ENCODE measurements around the gene RIIAD1. TPM values are rescaled to one million over a fixed set of nuclear protein-coding genes. Genes with fewer than 3 reads are reported as not detected.
"Not testable (repeated sequence)": the region's sequence is repeated elsewhere in the genome, so short reads cannot be mapped to it uniquely, and the experiment has no call there.

RIIAD1 gene
- total RNA-seq, 1 donor from 2014 or later: 1.2 TPM

GRCh38 chr1:151729157-151729965 lies 8.0 kb downstream of the RIIAD1 start:
- Mint-ChIP-seq H3K27me3 (peaks cover 21% of the 10 kb centered on the region), H3K4me3 (ENCODE audit: low read depth) (no peak overlapping the region), H3K9me3 (ENCODE audit: low read depth) (no peaks in the 10 kb centered on the region), H3K36me3 (ENCODE audit: insufficient read depth) (no peaks in the 10 kb centered on the region), H3K27ac (no peak overlapping the region), H3K4me1 (ENCODE audit: low read depth) (peaks cover 26% of the 10 kb centered on the region)
- no peak for DNase-seq (ENCODE audit: low spot score, unreplicated experiment)
- no peak for TF ChIP-seq CTCF (IDR thresholded peaks at IDR 0.05; ENCODE audit: unreplicated experiment)

- Mint-ChIP-seq H3K27ac (no peak overlapping the region), H3K36me3 (ENCODE audit: insufficient read depth) (no peaks in the 10 kb centered on the region), H3K4me3 (ENCODE audit: low read depth) (no peak overlapping the region), H3K27me3 (peaks cover 19% of the 10 kb centered on the region), H3K9me3 (ENCODE audit: low read depth) (no peaks in the 10 kb centered on the region), H3K4me1 (ENCODE audit: low read depth) (peaks cover 27% of the 10 kb centered on the region)
- DNase-seq (ENCODE audit: low spot score, unreplicated experiment): no peak
- no peak for TF ChIP-seq CTCF (IDR thresholded peaks at IDR 0.05; ENCODE audit: unreplicated experiment)
Measured at GRCh38 chr1:151729966-151730291, 8.6 kb downstream of the RIIAD1 start.

GRCh38 chr1:151733126-151733525 lies 11.8 kb downstream of the RIIAD1 start:
- no peak for DNase-seq (ENCODE audit: low spot score, unreplicated experiment)
- H3K27ac Mint-ChIP-seq: peak overlapping the region; percentile 71
- H3K27me3 Mint-ChIP-seq: peaks cover 5% of the 10 kb centered on the region
- peaks cover 25% of the 10 kb centered on the region for H3K4me1 Mint-ChIP-seq (ENCODE audit: low read depth)
- TF ChIP-seq CTCF (IDR thresholded peaks at IDR 0.05; ENCODE audit: unreplicated experiment): no peak
- peak overlapping the region; percentile 20 for H3K4me3 Mint-ChIP-seq (ENCODE audit: low read depth)
- peaks cover 9% of the 10 kb centered on the region for H3K9me3 Mint-ChIP-seq (ENCODE audit: low read depth)
- H3K36me3 Mint-ChIP-seq (ENCODE audit: insufficient read depth): no peaks in the 10 kb centered on the region

- H3K4me3 Mint-ChIP-seq (ENCODE audit: low read depth); H3K36me3 Mint-ChIP-seq (ENCODE audit: insufficient read depth); DNase-seq (ENCODE audit: low spot score, unreplicated experiment); H3K27me3 Mint-ChIP-seq; H3K27ac Mint-ChIP-seq: not testable (repeated sequence)
- Mint-ChIP-seq H3K4me1 (ENCODE audit: low read depth) (peaks cover 22% of the 10 kb centered on the region), H3K9me3 (ENCODE audit: low read depth) (peaks cover 10% of the 10 kb centered on the region)
Measured at GRCh38 chr1:151733995-151734394, 12.7 kb downstream of the RIIAD1 start.

- H3K27me3 Mint-ChIP-seq: peaks cover 10% of the 10 kb centered on the region
- no peak overlapping the region for H3K4me3 Mint-ChIP-seq (ENCODE audit: low read depth)
- H3K4me1 Mint-ChIP-seq (ENCODE audit: low read depth): peaks cover 26% of the 10 kb centered on the region
- no peak for TF ChIP-seq CTCF (IDR thresholded peaks at IDR 0.05; ENCODE audit: unreplicated experiment)
- no peak overlapping the region for H3K27ac Mint-ChIP-seq
- no peak for DNase-seq (ENCODE audit: low spot score, unreplicated experiment)
- no peaks in the 10 kb centered on the region for H3K36me3 Mint-ChIP-seq (ENCODE audit: insufficient read depth)
- peaks cover 10% of the 10 kb centered on the region for H3K9me3 Mint-ChIP-seq (ENCODE audit: low read depth)
Measured at GRCh38 chr1:151737026-151737425, 15.7 kb downstream of the RIIAD1 start.

GRCh38 chr1:151737479-151737878 lies 16.2 kb downstream of the RIIAD1 start:
- H3K36me3 Mint-ChIP-seq (ENCODE audit: insufficient read depth): no peaks in the 10 kb centered on the region
- TF ChIP-seq CTCF (IDR thresholded peaks at IDR 0.05; ENCODE audit: unreplicated experiment): no peak
- peaks cover 23% of the 10 kb centered on the region for H3K4me1 Mint-ChIP-seq (ENCODE audit: low read depth)
- peaks cover 10% of the 10 kb centered on the region for H3K9me3 Mint-ChIP-seq (ENCODE audit: low read depth)
- no peak overlapping the region for H3K27ac Mint-ChIP-seq
- peaks cover 14% of the 10 kb centered on the region for H3K27me3 Mint-ChIP-seq
- no peak overlapping the region for H3K4me3 Mint-ChIP-seq (ENCODE audit: low read depth)
- DNase-seq (ENCODE audit: low spot score, unreplicated experiment): no peak

All from progenitor cell of endocrine pancreas (in vitro differentiated cells).